Activated B cell treated with CpG ODN at 0.5 μM for 24 hours (primary cell): Measurements from ENCODE around the gene GALNT2. TPM values are rescaled to one million over a fixed set of nuclear protein-coding genes. Genes with fewer than 3 reads are reported as not detected.

Experiments used
- ATAC-seq: fragments of 200-7000 bp; cut with Tn5 transposase; one replicate; pipeline ENCODE4 v1.10.0; 2021; ENCODE audit warnings: low read depth, mild to moderate bottlenecking, moderate library complexity
- CTCF ChIA-PET: fragments of 350-600 bp; sonication (Branson Sonifier 250); formaldehyde crosslinking; loops from one replicate; lab custom pipeline; 2021; ENCODE audit warnings: antibody characterized with exemption; lab: Charles Lee
- POLR2A ChIA-PET: fragments of 350-600 bp; sonication (Branson Sonifier 250); formaldehyde crosslinking; loops from one replicate; lab custom pipeline; 2021; ENCODE audit warnings: antibody characterized with exemption; lab: Charles Lee
- DNase-seq: peaks from one replicate; pipeline ENCODE4 v3.0.0; 2022
- H3K27ac Mint-ChIP-seq: one replicate; pipeline ENCODE4 v1.8.0; 2020; ENCODE audit warnings: mixed read lengths
- H3K27me3 Mint-ChIP-seq: one replicate; pipeline ENCODE4 v1.8.0; 2021; ENCODE audit warnings: mixed read lengths
- H3K36me3 Mint-ChIP-seq: one replicate; pipeline ENCODE4 v1.8.0; 2021; ENCODE audit warnings: low read depth, mixed read lengths
- H3K4me1 Mint-ChIP-seq: one replicate; pipeline ENCODE4 v1.8.0; 2021; ENCODE audit warnings: mixed read lengths
- H3K4me3 Mint-ChIP-seq: one replicate; pipeline ENCODE4 v1.8.0; 2020; ENCODE audit warnings: mild to moderate bottlenecking, mixed read lengths
- H3K9me3 Mint-ChIP-seq: one replicate; pipeline ENCODE4 v1.8.0; 2020; ENCODE audit warnings: mixed read lengths
- CTCF ChIP-seq: fragments of 200-600 bp; IDR thresholded peaks from one replicate; pipeline ENCODE4 v1.8.0; 2022; ENCODE audit warnings: antibody characterized with exemption, mild to moderate bottlenecking
- intact Hi-C: fragments of 100-400 bp; cut with micrococcal nuclease; formaldehyde crosslinking; loops from one replicate; pipeline ENCODE4 v1.15.1; 2024
- total RNA-seq: library from RNA; stranded (reverse); gene quantifications from 2 replicates; pipeline ENCODE4 v1.2.3, GENCODE V29; 2022

Gene GALNT2
- total RNA-seq, 1 donor from 2014 or later: 108 TPM

GRCh38 chr1:230070321-230071208 lies 3.5 kb downstream of the GALNT2 start:
- H3K36me3 Mint-ChIP-seq: peaks cover 28% of the 10 kb centered on the region
- CTCF ChIA-PET: interaction anchor here (1.4 kb wide), 1 partner anchor 409 kb away, joined by 5 read pairs; no protein-coding TSS in a partner anchor
- H3K4me1 Mint-ChIP-seq: peaks cover 67% of the 10 kb centered on the region
- H3K9me3 Mint-ChIP-seq: no peaks in the 10 kb centered on the region
- DNase-seq (no peak), ATAC-seq (no peak)
- TF ChIP-seq CTCF: no peak
- H3K27ac Mint-ChIP-seq: no peak overlapping the region
- intact Hi-C loops: no loop called here
- H3K4me3 Mint-ChIP-seq: peak overlapping the region; percentile 24
- no peaks in the 10 kb centered on the region for H3K27me3 Mint-ChIP-seq
- POLR2A ChIA-PET: interaction anchor here (0.6 to 2.2 kb wide), 5 partner anchors 23 to 39 kb away, joined by 3 to 12 read pairs (median 7); no protein-coding TSS in a partner anchor

GRCh38 chr1:230071316-230071715 lies 4.3 kb downstream of the GALNT2 start:
- CTCF ChIA-PET: interaction anchor here (1.4 kb wide), 1 partner anchor 410 kb away, joined by 5 read pairs; no protein-coding TSS in a partner anchor
- TF ChIP-seq CTCF: no peak
- intact Hi-C loops: no loop called here
- no peak for ATAC-seq
- H3K9me3 Mint-ChIP-seq: no peaks in the 10 kb centered on the region
- no peak overlapping the region for H3K27ac Mint-ChIP-seq
- DNase-seq: no peak
- H3K36me3 Mint-ChIP-seq: peaks cover 36% of the 10 kb centered on the region
- no peaks in the 10 kb centered on the region for H3K27me3 Mint-ChIP-seq
- H3K4me1 Mint-ChIP-seq: peaks cover 67% of the 10 kb centered on the region
- H3K4me3 Mint-ChIP-seq: no peak overlapping the region
- POLR2A ChIA-PET: interaction anchor here (0.6 to 1.2 kb wide), 3 partner anchors 10 to 32 kb away, joined by 3 to 6 read pairs (median 3); no protein-coding TSS in a partner anchor

- H3K4me1 Mint-ChIP-seq: peaks cover 74% of the 10 kb centered on the region
- no peak overlapping the region for H3K4me3 Mint-ChIP-seq
- ChIA-PET POLR2A (interaction anchor here (1.1 kb wide), 1 partner anchor 9 kb away, joined by 3 read pairs; no protein-coding TSS in a partner anchor), CTCF (no interaction called here)
- H3K9me3 Mint-ChIP-seq: no peaks in the 10 kb centered on the region
- TF ChIP-seq CTCF: no peak
- no peak overlapping the region for H3K27ac Mint-ChIP-seq
- intact Hi-C loops: no loop called here
- no peaks in the 10 kb centered on the region for H3K27me3 Mint-ChIP-seq
- H3K36me3 Mint-ChIP-seq: peaks cover 44% of the 10 kb centered on the region
- ATAC-seq (no peak), DNase-seq (no peak)
Observed at GRCh38 chr1:230072296-230072695, 5.3 kb downstream of the GALNT2 start.

GRCh38 chr1:230072866-230073265 lies 5.8 kb downstream of the GALNT2 start:
- no peaks in the 10 kb centered on the region for H3K9me3 Mint-ChIP-seq
- ATAC-seq (no peak), DNase-seq (no peak)
- POLR2A ChIA-PET: interaction anchor here (0.6 kb wide), 1 partner anchor 410 kb away, joined by 6 read pairs; no protein-coding TSS in a partner anchor
- intact Hi-C loops: no loop called here
- H3K27ac Mint-ChIP-seq: no peak overlapping the region
- no peak overlapping the region for H3K4me3 Mint-ChIP-seq
- peaks cover 44% of the 10 kb centered on the region for H3K36me3 Mint-ChIP-seq
- no peak for TF ChIP-seq CTCF
- peaks cover 77% of the 10 kb centered on the region for H3K4me1 Mint-ChIP-seq
- no peaks in the 10 kb centered on the region for H3K27me3 Mint-ChIP-seq
- CTCF ChIA-PET: no interaction called here
